ENCODE results near the gene DEK. TPM values are rescaled to one million over a fixed set of nuclear protein-coding genes. Genes with fewer than 3 reads are reported as not detected.
"Not testable (repeated sequence)": the region's sequence is repeated elsewhere in the genome, so short reads cannot be mapped to it uniquely, and the experiment has no call there.

The DEK gene
- total RNA-seq, 1 donor from 2014 or later: 107 TPM

DNA sequence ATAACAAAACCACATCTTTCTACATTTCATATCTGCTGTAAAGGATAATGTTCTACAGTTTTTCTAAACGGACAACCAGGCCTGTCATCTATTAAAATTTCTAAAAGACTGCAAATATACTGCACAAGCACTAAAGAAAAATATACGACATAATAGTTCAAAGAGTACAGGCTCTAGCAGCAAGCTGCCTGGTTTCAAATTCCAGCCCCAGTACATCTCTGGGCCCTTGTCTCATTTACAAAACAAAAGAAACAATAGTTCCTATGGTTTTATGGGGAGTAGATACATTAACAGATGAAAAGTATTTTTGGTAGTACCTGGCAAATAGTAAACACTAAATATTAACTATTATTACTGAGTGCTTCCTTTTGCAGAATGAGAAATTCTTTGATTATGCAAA, 24.1 kb downstream of the DEK start:
- DNase-seq (ENCODE audit: low read depth, low spot score): no peak

DNA sequence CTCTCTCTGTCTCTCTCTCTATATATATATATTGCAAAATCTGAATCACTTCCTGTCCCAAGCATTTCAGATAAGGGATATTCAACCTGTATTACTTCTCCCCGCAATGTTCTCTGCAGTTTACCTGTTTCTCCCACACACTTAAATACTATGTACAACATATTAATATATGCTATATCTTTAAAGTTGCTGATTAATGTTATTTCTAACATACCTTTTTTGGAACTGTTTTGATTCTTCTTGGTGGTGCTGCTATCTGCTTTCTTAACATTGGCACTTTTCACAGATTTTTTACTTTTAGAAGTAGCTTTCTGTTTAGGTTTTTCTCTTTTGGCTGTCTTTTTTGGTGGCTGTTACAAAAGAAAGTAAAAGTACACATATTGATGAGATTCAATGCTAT, 27.2 kb downstream of the DEK start:
- no peak for DNase-seq (ENCODE audit: low read depth, low spot score)

DNA sequence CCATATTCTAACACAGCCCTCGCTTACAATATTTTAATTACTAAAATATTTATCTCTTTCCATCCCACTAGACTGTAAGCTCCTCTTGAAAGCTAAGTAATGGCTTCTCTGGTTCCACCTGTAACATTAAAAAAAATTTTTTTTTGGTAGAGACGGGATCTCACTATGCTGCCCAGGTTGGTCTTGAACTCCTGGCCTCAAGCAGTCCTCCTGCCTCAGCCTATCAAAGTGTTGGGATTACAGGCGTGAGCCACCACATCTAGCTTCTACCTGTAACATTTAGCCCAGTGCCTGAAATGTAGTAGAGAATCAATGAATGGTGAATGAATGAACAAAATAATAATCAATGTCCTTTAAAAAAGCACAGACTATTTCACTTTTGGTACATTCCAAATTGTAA, 28.8 kb downstream of the DEK start:
- DNase-seq (ENCODE audit: low read depth, low spot score): no peak

DNA sequence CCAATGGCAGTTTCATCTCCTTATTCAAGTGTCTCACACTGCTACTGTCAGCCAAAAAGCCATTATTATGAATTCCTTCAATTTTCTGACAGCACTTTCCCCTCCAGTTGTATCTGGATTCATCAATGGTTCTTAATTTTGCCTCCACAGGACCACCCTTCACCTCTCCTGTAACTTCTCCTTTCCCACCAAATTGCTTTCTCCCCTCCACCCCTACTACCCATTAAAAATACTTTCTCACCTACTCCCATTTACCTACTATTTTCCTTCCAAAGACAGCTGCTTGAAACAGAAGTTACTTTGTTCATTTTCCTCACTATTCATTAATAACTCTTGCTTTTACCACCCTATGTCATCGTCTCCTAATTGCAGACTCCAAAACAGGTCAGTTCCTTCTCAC, 29.8 kb downstream of the DEK start:
- DNase-seq (ENCODE audit: low read depth, low spot score): no peak

DNA sequence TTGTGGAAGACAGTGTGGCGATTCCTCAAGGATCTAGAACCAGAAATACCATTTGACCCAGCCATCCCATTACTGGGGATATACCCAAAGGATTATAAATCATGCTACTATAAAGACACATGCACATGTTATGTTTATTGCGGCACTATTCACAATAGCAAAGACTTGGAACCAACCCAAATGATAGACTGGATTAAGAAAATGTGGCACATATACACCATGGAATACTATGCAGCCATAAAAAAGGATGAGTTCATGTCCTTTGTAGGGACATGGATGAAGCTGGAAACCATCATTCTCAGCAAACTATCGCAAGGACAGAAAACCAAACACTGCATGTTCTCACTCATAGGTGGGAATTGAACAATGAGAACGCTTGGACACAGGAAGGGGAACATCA, 30.6 kb downstream of the DEK start:
- DNase-seq (ENCODE audit: low read depth, low spot score): not testable (repeated sequence)

DNA sequence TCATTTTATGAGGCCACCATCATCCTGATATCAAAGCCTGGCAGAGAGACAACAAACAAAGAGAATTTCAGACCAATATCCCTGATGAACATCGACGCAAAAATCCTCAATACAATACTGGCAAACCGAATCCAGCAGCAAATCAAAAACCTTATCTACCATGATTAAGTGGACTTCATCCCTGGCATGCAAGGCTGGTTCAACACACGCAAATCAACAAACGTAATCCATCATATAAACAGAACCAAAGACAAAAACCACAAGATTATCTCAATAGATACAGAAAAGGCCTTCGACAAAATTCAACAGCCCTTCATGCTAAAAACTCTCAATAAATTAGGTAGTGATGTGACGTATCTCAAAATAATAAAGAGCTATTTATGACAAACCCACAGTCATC, 32.5 kb downstream of the DEK start:
- not testable (repeated sequence) for DNase-seq (ENCODE audit: low read depth, low spot score)

DNA sequence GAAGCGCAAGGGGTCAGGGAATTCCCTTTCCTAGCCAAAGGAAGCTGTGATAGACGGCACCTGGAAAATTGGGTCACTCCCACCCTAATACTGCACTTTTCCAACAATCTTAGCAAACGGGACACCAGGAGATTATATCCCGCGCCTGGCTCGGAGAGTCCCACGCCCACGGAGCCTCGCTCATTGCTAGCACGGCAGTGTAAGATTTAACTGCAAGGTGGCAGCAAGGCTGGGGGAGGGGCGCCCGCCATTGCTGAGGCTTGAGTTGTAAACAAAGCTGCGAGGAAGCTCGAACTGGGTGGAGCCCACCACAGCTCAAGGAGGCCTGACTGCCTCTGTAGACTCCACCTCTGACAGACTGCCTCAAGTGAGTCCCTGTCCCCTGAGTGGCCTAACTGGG, 35.7 kb downstream of the DEK start:
- DNase-seq (ENCODE audit: low read depth, low spot score): not testable (repeated sequence)

DNA sequence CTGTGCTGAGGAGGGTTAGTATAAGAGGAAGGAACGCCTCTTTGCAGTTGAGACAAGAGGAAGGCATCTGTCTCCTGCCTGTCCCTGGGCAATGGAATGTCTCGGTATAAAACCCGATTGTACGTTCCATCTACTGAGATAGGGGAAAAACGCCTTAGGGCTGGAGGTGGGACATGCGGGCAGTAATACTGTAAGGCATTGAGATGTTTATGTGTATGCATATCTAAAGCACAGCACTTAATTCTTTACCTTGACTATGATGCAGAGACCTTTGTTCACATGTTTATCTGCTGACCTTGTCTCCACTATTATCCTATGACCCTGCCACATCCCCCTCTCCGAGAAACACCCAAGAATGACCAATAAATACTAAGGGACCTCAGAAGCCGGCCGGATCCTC, 37.2 kb downstream of the DEK start:
- DNase-seq (ENCODE audit: low read depth, low spot score): not testable (repeated sequence)

DNA sequence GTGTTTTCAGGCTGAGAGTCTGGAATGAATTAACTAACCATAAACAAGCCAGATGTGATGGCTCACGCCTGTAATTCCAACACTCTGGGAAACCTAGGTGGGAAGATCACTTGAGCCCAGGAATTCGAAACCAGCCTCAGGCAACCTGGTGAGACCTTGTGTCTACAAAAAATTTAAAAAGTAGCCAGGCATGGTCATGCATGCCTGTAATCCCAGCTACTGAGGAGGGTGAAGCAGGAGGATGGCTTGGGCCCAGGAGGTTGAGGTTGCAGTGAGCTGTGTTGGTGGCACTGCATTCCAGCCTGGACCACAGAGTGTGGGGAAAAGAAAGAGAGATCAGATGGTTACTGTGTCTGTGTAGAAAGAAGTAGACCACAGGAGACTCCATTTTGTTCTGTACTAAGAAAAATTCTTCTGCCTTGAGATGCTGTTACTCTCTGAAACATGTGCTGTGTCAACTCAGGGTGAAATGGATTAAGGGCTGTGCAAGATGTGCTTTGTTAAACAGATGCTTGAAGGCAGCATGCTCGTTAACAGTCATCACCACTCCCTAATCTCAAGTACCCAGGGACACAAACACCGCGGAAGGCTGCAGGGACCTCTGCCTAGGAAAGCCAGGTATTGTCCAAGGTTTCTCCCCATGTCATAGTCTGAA, 37.8 kb downstream of the DEK start:
- DNase-seq (ENCODE audit: low read depth, low spot score): not testable (repeated sequence)

DNA sequence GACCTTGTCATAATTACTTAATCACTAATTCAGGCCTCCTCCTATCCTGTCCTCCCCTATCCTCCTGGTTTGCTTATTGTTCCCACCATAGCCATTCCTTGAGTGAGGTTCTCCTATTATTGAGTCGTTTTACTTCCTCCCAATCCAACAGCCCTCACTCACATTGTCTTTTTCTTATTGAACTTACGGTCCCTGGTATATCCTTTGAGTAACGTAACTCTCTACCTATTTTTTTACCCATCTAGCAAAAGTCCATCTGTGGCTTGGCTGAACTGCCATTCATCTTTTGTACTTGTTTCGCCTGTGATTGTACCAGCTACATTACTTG, 43.1 kb downstream of the DEK start:
- no peak for DNase-seq (ENCODE audit: low read depth, low spot score)

DNA sequence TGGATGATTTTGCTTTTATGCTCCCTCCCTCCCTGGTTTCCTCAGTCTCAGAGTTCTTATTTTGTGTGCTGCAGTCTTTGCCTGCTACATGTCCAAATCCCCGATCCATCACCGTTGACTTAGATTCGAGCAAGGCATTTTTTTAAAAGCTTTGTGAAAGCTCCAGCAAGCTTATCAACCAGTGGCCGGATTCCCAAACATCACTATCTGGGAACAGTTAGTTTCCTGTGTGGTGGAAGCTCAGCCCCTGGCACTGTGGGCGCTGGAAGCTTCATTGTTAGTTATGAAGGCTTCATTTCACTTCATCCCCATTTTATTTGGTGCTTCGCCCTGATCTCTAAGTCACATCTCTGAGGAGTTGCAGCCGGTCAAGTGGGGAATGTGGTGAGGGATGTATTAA, 44.7 kb downstream of the DEK start:
- no peak for DNase-seq (ENCODE audit: low read depth, low spot score)

DNA sequence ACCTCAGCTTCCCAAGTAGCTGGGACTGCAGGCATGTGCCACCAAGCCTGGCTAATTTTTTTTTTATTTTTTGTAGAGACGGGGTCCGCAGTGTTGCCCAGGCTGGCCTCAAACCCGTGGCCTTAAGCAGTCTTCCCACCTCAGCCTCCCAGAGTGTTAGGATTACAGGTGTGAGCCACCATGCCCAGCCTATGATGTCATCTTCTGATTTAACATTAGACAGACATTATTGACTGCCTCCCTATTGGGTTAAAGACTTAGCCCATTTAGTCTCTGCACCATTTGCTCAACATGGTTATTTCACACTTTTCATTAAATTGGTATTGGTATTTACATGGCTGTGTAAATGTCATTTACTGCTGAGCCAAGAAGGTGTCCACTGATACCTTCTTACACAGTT, 46.1 kb downstream of the DEK start:
- DNase-seq (ENCODE audit: low read depth, low spot score): no peak

DNA sequence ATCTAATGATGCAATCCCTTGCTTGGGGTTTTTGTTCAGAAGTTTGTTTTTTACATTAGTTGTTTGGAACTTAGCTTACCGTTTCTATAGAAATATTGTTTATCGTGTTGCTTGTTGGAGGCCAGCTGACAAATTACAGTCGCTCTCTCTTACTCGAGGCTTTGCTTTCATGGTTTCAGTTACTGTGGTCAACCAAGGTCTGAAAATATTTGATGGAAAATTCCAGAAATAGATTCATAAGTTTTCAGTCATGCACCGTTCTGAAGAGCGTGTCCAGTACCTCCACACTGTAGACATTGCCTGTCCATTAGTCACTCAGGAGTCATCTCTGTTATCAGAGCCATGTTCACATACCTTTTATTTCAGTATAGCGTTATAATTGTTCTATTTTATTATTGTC, 47.9 kb downstream of the DEK start:
- no peak for DNase-seq (ENCODE audit: low read depth, low spot score)

DNA sequence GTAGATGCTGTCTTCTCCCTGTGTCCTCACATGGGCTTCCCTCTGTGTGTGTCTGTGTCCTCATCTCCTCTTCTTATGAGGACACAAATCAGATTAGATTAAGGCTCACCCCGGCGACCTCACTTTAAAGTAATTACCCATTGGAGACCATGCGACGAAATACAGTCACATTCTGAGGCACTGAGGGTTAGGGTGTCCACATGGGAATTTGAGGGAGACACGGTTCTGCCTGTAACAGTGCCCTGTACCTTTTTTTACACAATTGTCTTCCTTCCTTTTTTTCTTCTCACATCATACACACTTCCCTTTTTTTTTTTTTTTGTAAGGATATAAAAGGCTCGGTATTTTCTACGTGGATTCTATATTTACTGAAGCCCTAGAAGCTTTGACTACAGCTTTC, 48.9 kb downstream of the DEK start:
- no peak for DNase-seq (ENCODE audit: low read depth, low spot score)

DNA sequence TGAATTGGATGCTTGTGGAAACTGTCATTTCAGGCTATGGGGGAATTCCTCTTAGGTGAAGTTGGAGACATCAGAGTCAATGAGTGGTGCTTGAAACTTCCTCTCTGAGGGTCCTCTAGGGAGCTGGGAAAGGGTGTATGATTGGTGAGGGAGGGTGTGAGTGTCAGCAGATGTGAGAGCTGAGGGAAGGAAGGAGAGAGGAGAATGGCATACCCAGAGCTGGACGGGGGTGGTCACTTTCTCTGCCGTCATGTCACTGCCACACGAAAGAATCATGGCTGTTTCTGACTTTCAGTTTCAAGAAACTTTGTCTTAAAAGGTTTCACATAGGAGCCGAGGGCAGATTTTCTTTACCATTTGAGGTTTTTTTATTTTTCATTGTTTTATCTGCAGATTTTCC, 50.3 kb downstream of the DEK start:
- no peak for DNase-seq (ENCODE audit: low read depth, low spot score)

DNA sequence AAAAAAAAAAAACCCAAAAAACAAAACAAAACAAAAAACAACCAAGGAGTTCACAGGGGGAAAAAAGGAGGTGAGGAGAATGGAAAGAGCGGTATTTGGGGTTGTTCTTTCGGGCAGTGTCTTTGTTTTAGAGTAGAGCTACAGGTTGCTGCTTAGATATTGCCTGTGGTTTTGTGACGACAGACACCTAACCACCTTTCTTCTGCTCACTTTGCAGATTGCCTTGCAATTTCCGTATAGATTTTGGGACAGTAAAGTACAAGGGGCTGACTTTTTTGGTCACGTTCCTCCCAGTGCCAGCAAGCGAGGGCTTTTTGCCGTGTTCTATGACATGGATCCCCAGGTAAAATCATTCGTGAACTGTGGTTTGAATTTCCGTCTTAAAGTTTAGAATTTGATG, 50.9 kb downstream of the DEK start:
- no peak for DNase-seq (ENCODE audit: low read depth, low spot score)

DNA sequence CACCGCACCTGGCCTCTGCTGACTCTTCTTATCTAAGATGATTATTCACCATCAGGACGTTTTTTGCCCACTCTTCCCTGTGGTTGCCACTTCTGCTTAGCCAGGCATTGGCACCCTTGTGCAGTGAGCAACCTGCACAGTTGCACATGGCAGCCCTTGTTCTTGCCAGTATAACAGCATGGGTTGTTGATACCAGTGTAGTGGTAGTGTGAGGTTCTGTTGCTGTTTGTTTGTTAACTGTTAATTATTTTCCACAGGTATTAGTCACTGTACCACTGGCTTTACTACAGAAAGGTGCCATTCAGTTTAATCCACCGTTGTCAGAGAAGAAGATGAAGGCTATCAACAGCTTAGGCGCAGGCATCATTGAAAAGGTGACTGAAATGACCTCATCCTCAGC, 52.1 kb downstream of the DEK start:
- DNase-seq (ENCODE audit: low read depth, low spot score): no peak

DNA sequence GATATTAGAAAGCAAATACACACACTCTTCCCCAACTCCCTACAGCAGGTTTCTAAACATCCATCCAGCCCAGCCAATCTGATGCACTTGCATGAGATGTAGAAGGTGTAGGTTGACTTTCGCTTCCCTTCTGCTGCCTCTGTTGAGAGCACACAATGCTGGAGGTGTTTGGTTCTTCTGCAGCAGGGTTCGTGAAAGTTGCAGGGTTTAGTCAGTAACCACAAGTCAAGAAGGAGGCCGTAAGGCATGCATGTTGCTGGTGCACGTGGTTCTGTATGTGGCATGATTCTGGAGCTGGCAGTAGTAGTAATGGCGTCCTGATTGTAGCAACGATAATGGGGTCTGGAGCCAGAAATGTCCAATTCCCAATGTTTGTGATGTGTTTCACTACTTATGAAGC, 53.0 kb downstream of the DEK start:
- DNase-seq (ENCODE audit: low read depth, low spot score): no peak

DNA sequence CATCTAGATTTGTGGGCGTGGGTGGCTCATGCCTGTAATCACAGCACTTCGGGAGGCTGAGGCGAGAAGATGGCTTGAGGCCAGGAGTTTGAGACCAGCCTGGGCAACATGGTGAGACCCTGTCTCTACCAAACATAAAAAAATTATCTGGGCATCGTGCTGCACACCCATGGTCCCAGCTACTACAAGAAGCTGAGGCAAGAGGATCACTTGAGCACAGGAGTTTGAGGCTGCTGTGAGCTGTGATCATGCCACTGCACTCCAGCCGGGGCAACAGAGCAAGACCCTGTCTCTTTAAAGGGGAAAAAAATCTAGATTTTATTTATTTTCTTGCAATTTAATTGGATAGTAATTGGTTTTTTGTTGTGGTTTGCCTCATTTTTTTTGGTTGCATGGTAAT, 53.6 kb downstream of the DEK start:
- DNase-seq (ENCODE audit: low read depth, low spot score): no peak

DNA sequence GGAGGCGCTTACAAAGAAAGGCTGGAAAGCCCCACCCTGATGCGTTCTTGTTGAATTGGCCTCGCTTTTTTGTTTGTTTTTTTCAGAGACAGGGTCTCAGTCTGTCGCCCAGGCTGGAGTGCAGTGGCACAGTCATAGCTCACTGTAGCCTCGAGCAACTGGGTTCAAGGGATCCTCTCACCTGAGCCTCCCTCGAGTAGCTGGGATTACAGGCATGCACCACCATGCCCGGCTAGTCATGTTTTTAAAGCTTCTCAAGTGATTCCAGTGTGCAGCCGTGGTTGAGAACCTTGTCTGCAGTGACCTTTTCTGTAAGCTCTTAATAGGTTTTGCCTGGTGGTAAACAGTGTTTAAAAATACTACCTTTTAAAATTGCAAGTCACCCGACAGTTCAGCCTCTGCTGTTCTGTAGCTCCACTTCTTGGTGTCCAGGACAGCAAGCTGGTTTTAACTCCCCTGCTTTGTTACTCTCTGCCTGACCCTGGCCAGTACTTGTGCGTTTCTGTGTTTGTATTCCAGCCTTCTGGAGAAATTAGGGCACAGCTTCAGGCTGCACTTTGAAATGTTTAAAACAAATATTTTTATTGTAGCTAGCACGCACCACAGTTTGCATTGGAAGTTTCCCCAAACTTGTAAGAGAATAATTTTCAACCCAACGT, 54.7 kb downstream of the DEK start:
- DNase-seq (ENCODE audit: low read depth, low spot score): no peak

DNA sequence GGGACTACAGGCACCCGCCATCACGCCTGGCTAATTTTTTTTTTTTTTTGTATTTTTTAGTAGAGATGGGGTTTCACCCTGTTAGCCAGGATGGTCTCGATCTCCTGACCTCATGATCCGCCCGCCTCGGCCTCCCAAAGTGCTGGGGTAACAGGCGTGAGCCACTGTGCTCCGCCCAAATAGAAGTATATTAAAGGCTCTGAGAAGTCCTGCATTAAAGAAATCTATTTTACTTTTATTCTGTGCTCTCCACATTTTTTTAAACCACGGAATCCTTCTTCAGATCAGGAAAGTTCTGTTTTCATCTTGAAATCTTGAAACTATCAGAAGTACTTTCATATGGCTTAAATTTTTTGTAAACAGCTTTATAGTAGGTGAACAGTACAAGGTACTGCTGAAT, 55.6 kb downstream of the DEK start:
- not testable (repeated sequence) for DNase-seq (ENCODE audit: low read depth, low spot score)

DNA sequence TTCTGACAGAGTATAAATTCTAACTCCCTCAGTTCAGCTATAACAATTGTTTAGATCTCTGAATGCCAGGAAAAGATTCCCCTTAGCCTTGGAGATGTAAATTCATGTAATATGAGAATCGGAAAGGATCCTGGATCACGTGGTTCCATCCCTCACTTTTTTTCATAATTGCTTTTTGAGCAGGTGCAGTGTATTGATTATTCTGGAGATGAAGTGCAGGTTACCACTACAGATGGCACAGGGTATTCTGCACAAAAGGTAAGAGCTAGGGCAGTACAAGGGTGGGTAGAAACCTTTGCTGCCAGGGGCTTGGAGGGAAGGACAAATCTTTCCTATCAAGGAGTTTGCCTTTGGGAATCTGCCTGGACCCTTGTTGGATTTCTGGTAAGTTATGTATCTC, 56.4 kb downstream of the DEK start:
- no peak for DNase-seq (ENCODE audit: low read depth, low spot score)

DNA sequence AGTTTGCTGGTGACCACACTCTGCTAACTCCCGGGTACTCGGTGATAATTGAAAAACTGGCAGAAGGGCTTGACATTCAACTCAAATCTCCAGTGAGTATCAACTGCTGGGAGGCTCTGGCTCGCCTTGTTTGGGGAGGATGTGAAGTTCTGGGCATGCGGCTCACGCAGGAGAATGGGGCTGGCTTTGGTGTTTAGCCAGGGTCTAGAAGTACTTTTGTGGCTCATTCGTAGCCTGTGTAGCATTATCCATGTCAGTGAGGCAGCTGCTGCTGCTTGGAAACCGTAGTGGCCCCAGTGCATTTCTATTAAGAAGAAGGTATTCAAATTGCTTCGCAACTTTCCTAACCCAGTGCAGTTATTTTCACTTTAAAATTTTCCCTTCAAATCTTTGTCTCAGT, 56.9 kb downstream of the DEK start:
- no peak for DNase-seq (ENCODE audit: low read depth, low spot score)

DNA sequence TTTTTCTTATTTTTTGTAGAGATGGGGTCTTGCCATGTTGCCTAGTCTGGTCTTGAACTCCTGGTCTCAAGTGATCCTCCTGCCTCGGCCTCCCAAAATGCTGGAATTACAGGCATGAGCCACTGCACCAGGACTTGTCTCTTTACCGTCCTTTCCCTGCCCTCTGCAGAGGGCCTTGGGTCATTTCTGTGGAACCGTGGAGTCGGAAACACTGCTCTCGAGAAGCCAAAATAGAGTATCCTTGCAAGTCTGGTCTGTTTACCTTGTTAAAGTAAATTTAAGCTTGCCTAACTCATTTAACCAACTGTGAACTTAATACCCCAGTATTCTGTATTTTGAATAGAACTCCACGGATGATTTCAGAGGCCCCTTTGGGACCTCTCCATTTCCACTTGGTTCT, 57.7 kb downstream of the DEK start:
- DNase-seq (ENCODE audit: low read depth, low spot score): no peak
